ENCODE results near the gene KRT13. TPM values are rescaled to one million over a fixed set of nuclear protein-coding genes. Genes with fewer than 3 reads are reported as not detected.

KRT13 gene
- total and polyA plus RNA-seq, 2 of the 4 experiments (the other 2 are of a cell fraction) = 0.18 to 0.56 TPM

DNA sequence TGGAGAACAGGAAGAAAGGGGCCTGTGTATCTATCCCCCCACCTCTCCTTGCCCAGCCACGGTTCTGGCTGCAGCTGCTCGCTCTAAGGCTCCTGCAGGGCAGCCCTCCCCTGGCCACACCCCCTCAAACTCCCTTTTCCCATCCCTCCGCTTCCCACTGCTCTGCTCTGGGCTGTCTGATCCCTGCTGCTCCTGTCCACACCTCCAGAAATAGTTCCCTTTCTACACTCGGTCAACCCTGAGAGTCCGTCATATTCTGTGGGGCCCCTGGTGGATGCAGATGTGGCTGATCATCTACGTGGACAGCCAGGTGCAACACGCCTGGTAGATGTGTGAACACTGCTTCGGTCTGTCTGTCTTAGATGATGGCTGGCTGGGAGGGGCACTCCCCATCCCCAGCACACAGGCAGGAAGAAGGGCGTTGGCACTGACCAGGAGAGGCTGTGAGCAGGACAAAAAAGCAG lies 42.0 kb upstream of the KRT13 start:
- no peak for DNase-seq
- Histone ChIP-seq H3K27me3 (ENCODE audit: control insufficient read depth, insufficient read depth, low read length) (no peaks in the 10 kb centered on the region), H3K36me3 (ENCODE audit: control insufficient read depth, insufficient read depth, low read length) (no peaks in the 10 kb centered on the region), H3K9me1 (ENCODE audit: insufficient read depth, low read length) (peaks cover 12% of the 10 kb centered on the region), H2BK15ac (ENCODE audit: low read depth, low read length) (peak overlapping the region; percentile 95; the same call in 2 of the 3 replicates), H2BK5ac (ENCODE audit: low read depth, low read length, poor library complexity, severe bottlenecking) (peak overlapping the region; percentile 97), H3K4me3 (ENCODE audit: insufficient read depth, low read depth, low read length) (no peak overlapping the region), H3K4me2 (ENCODE audit: low read depth, low read length) (no peak overlapping the region), H4K8ac (ENCODE audit: low read depth in 2 of 2, low read length in 2 of 2) (peak overlapping the region; percentile 94 to 95), H4K91ac (ENCODE audit: insufficient read depth, low read depth, low read length) (peak overlapping the region; percentile 99), H3K23ac (ENCODE audit: low read depth, low read length) (peak overlapping the region; percentile 44; the same call in 1 of the 2 replicates), H2BK20ac (ENCODE audit: low read depth, low read length) (peak overlapping the region; percentile 97), H3K14ac (replicated peaks; ENCODE audit: low read depth, low read length) (peak overlapping the region; percentile 93), H4K20me1 (ENCODE audit: insufficient read depth, low read length) (no peaks in the 10 kb centered on the region), H3K79me1 (ENCODE audit: low read depth in 1 of 2, low read length in 2 of 2) (no peaks in the 10 kb centered on the region), H3K9me3 (ENCODE audit: control insufficient read depth, insufficient read depth, low read length) (peaks cover 4% of the 10 kb centered on the region), H3K27ac (ENCODE audit: insufficient read depth, low read length) (peak overlapping the region; percentile 66), H4K5ac (ENCODE audit: low read depth, low read length) (peak overlapping the region; percentile 87), H3K4me1 (ENCODE audit: control insufficient read depth, insufficient read depth, low read length) (peaks cover 21% of the 10 kb centered on the region), H3K56ac (ENCODE audit: extremely low read depth, insufficient read depth, low read length) (peak overlapping the region; percentile 43; the same call in 1 of the 2 replicates), H3K4ac (ENCODE audit: low read depth, low read length) (peak overlapping the region; percentile 99), H2BK120ac (ENCODE audit: low read depth, low read length) (peak overlapping the region; percentile 97), H3K18ac (ENCODE audit: low read depth, low read length) (peak overlapping the region; percentile 62; the same call in 1 of the 2 replicates), H2AK5ac (ENCODE audit: low read depth, low read length) (peak overlapping the region; percentile 100), H3K9ac (ENCODE audit: low read depth, low read length) (peak overlapping the region; percentile 1; the same call in 1 of the 2 replicates), H2AFZ (replicated peaks; ENCODE audit: low read length, poor library complexity) (peak overlapping the region; percentile 88), H2AK9ac (replicated peaks; ENCODE audit: low read depth, low read length, poor library complexity) (peak overlapping the region; percentile 100)
- BruUV-seq (replicated peaks) = no TSS peak
- in situ Hi-C loops (cut with MboI; ENCODE audit: low sequenced_read_pairs) = loop anchor here (5.0 kb wide), 1 partner anchor 640 kb away; no protein-coding TSS in a partner anchor
- ChIA-PET POLR2A (ENCODE audit: unreplicated experiment) (no interaction called here), CTCF (interaction anchor here (0.9 to 3.9 kb wide), 5 partner anchors 9 to 691 kb away, joined by 3 to 49 read pairs (median 9); no protein-coding TSS in a partner anchor)
- dilution Hi-C loops (cut with HindIII; ENCODE audit: low sequenced_read_pairs, unreplicated experiment) = no loop called here
- 100% methylated on average over 1 of the region's 9 CpGs; no CpG with 5 or more reads in 1 of the 2 experiments for WGBS, 2 experiments (ENCODE audit: extremely low coverage in 2 of 2, insufficient read length in 1 of 2)
- intact Hi-C loops (cut with micrococcal nuclease) = loop anchor here (5.0 kb wide), 1 partner anchor 900 kb away; the partner anchor contains the start of gene SMARCE1
- TF ChIP-seq, protein P1, sequence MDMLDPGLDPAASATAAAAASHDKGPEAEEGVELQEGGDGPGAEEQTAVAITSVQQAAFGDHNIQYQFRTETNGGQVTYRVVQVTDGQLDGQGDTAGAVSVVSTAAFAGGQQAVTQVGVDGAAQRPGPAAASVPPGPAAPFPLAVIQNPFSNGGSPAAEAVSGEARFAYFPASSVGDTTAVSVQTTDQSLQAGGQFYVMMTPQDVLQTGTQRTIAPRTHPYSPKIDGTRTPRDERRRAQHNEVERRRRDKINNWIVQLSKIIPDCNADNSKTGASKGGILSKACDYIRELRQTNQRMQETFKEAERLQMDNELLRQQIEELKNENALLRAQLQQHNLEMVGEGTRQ (IDR thresholded peaks at IDR 0.05; ENCODE audit: low read depth, low read length) = no peak
- TF ChIP-seq RAD21 (IDR thresholded peaks at IDR 0.05; ENCODE audit: low read length) (no peak), SMC3 (IDR thresholded peaks at IDR 0.05; ENCODE audit: low read depth, low read length) (no peak), BHLHE40 (IDR thresholded peaks at IDR 0.05; ENCODE audit: low read depth, low read length) (no peak), MAFK (IDR thresholded peaks at IDR 0.05; ENCODE audit: low read depth, low read length) (no peak), MXI1 (IDR thresholded peaks at IDR 0.05; ENCODE audit: borderline replicate concordance, low read depth, low read length) (no peak), NFE2L2 (IDR thresholded peaks at IDR 0.05; ENCODE audit: low read depth, low read length) (no peak), MAZ (IDR thresholded peaks at IDR 0.05; ENCODE audit: borderline replicate concordance, low read depth, low read length) (no peak), FOS (IDR thresholded peaks at IDR 0.05; ENCODE audit: low read depth, low read length) (no peak), POLR2A (IDR thresholded peaks at IDR 0.05; ENCODE audit: low read depth, low read length) (no peak), RFX5 (IDR thresholded peaks at IDR 0.05; ENCODE audit: low read depth, low read length) (no peak), RCOR1 (IDR thresholded peaks at IDR 0.05; ENCODE audit: insufficient replicate concordance, low read length) (no peak), CHD1 (IDR thresholded peaks at IDR 0.05; ENCODE audit: low read depth, low read length) (no peak), CEBPB (IDR thresholded peaks at IDR 0.05; ENCODE audit: low read depth, low read length) (no peak)
- TF ChIP-seq, protein P2, sequence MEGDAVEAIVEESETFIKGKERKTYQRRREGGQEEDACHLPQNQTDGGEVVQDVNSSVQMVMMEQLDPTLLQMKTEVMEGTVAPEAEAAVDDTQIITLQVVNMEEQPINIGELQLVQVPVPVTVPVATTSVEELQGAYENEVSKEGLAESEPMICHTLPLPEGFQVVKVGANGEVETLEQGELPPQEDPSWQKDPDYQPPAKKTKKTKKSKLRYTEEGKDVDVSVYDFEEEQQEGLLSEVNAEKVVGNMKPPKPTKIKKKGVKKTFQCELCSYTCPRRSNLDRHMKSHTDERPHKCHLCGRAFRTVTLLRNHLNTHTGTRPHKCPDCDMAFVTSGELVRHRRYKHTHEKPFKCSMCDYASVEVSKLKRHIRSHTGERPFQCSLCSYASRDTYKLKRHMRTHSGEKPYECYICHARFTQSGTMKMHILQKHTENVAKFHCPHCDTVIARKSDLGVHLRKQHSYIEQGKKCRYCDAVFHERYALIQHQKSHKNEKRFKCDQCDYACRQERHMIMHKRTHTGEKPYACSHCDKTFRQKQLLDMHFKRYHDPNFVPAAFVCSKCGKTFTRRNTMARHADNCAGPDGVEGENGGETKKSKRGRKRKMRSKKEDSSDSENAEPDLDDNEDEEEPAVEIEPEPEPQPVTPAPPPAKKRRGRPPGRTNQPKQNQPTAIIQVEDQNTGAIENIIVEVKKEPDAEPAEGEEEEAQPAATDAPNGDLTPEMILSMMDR (conservative IDR thresholded peaks at IDR 0.05; ENCODE audit: low read depth, low read length) = no peak
- TF ChIP-seq, protein P3, sequence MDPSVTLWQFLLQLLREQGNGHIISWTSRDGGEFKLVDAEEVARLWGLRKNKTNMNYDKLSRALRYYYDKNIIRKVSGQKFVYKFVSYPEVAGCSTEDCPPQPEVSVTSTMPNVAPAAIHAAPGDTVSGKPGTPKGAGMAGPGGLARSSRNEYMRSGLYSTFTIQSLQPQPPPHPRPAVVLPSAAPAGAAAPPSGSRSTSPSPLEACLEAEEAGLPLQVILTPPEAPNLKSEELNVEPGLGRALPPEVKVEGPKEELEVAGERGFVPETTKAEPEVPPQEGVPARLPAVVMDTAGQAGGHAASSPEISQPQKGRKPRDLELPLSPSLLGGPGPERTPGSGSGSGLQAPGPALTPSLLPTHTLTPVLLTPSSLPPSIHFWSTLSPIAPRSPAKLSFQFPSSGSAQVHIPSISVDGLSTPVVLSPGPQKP (IDR thresholded peaks at IDR 0.05; ENCODE audit: borderline replicate concordance, low read depth, low read length) = no peak
- ATAC-seq (ENCODE audit: low read depth) = no peak

Measured in IMR-90 (cell line).